ENCODE results near the gene AKAP13.

DNA sequence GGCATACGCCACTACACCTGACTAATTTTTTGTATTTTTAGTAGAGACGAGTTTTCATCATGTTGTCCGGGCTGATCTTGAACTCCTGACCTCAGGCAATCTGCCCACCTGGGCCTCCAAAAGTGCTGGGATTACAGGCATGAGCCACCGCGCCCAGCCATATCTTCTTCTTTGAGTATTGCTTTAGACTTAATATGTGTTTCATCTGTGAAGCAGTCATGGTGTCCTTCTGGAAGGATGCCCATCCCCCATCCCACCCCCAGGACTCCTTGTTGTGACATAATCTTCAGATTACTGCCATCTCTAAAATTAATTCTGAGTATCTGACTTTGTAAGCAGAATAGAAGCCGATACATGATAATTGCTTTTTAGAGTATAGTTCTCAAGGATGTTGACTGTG lies 356.7 kb downstream of the AKAP13 start:
- TF ChIP-seq, protein P1, sequence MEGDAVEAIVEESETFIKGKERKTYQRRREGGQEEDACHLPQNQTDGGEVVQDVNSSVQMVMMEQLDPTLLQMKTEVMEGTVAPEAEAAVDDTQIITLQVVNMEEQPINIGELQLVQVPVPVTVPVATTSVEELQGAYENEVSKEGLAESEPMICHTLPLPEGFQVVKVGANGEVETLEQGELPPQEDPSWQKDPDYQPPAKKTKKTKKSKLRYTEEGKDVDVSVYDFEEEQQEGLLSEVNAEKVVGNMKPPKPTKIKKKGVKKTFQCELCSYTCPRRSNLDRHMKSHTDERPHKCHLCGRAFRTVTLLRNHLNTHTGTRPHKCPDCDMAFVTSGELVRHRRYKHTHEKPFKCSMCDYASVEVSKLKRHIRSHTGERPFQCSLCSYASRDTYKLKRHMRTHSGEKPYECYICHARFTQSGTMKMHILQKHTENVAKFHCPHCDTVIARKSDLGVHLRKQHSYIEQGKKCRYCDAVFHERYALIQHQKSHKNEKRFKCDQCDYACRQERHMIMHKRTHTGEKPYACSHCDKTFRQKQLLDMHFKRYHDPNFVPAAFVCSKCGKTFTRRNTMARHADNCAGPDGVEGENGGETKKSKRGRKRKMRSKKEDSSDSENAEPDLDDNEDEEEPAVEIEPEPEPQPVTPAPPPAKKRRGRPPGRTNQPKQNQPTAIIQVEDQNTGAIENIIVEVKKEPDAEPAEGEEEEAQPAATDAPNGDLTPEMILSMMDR (IDR thresholded peaks at IDR 0.05): no peak
- TF ChIP-seq EZH2 (IDR thresholded peaks at IDR 0.05; ENCODE audit: borderline replicate concordance, insufficient read depth, low read depth, low read length, poor library complexity, severe bottlenecking): no peak

Measured in B cell (primary cell).